Skeletal muscle satellite cell (primary cell): ENCODE data around the gene EED. TPM values are rescaled to one million over a fixed set of nuclear protein-coding genes. Genes with fewer than 3 reads are reported as not detected.

Experiments used
- H3K27me3 ChIP-seq: 2 replicates; pipeline ENCODE4 v1.7.0; 2013; ENCODE audit warnings: low read length; ENCODE audit not compliant: control insufficient read depth, insufficient read depth
- H3K36me3 ChIP-seq: 2 replicates; pipeline ENCODE4 v1.7.0; 2013; ENCODE audit warnings: mild to moderate bottlenecking, control low read depth, low read length; ENCODE audit not compliant: insufficient read depth
- H3K4me1 ChIP-seq: 2 replicates; pipeline ENCODE4 v1.7.0; 2013; ENCODE audit warnings: low read length; ENCODE audit not compliant: control insufficient read depth, insufficient read depth
- H3K4me2 ChIP-seq: 2 replicates; pipeline ENCODE4 v1.7.0; 2013; ENCODE audit warnings: mild to moderate bottlenecking, low read length
- H3K4me3 ChIP-seq: 2 replicates; pipeline ENCODE4 v1.7.0; 2013; ENCODE audit warnings: low read length
- H3K9ac ChIP-seq: 2 replicates; pipeline ENCODE4 v1.7.0; 2013; ENCODE audit warnings: mild to moderate bottlenecking, low read depth, low read length, moderate library complexity
- H3K9me3 ChIP-seq: replicated peaks from 2 replicates; pipeline ENCODE4 v1.7.0; 2013; ENCODE audit warnings: mild to moderate bottlenecking, control low read depth, low read length
- total RNA-seq: library from RNA; depleted of rRNA; stranded (reverse); fragments of >200 nt; gene quantifications from 2 replicates; pipeline ENCODE4 v1.2.3, GENCODE V29; 2012; rRNA removed

Gene EED, protein sequence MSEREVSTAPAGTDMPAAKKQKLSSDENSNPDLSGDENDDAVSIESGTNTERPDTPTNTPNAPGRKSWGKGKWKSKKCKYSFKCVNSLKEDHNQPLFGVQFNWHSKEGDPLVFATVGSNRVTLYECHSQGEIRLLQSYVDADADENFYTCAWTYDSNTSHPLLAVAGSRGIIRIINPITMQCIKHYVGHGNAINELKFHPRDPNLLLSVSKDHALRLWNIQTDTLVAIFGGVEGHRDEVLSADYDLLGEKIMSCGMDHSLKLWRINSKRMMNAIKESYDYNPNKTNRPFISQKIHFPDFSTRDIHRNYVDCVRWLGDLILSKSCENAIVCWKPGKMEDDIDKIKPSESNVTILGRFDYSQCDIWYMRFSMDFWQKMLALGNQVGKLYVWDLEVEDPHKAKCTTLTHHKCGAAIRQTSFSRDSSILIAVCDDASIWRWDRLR
- 14.4 and 16.2 TPM in 2 replicates for total RNA-seq

DNA sequence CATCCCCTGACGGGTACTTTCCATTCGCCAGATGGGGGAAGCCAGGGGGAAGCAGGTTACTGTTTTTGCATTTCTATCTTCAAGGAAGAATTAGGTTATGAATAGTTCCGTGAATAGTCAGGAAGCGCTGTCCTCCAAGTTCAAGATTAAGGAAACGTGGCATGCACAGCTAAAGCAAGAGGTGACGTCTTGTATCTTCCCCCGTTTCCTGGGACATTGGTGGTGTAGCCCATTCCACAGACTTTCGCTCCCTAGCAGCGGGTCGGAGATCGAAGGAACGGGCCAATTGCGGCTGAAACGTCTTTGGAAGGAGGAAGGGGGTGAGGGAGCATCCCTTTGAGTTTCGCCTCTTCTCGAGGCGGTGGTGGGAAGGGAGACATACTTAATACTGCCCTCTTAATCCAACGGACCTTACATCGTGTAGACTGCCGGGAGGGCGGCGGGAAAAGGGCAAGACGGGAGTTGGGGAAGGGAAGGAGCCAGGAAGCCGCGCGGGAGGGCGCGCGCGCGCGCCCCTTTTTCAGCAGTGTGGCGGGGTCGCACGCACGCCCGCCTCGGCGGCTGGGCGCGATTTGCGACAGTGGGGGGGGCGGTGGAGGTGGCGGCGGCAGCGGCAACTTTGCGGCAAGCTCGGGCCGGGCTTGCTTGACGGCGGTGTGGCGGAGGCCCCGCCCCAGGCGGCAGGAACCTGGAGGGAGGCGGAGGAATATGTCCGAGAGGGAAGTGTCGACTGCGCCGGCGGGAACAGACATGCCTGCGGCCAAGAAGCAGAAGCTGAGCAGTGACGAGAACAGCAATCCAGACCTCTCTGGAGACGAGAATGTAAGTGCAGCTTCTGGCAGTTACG is at the start of gene EED:
TSS of gene EED (plus strand) at position 232 of the 847 bp plus-strand sequence. CDS start at position 709, 477 bp downstream.
- Histone ChIP-seq H3K4me1 (peaks cover 5% of the 10 kb centered on the region), H3K36me3 (no peaks in the 10 kb centered on the region), H3K4me2 (peak within 1 kb of the TSS; percentile 92), H3K4me3 (peak within 1 kb of the TSS; percentile 88), H3K9me3 (no peaks in the 10 kb centered on the region), H3K9ac (peak within 1 kb of the TSS; percentile 94), H3K27me3 (peaks cover 11% of the 10 kb centered on the region)

DNA sequence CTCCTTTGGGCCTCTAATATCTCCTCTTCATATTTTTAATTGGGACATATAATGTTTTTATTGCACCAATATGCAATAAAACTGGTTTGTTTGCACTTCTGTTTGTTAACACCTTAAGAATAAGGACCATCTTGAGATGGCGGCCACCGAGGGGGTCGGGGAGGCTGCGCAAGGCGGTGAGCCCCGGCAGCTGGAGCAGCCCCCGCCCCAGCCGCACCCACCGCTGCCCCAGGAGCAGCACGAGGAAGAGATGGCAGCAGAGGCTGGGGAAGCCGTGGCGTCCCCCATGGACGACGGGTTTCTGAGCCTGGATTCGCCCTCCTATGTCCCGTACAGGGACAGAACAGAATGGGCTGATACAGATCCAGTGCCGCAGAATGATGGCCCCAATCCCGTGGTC is 49.6 kb upstream of the EED start:
- no peaks in the 10 kb centered on the region for H3K36me3 ChIP-seq
- H3K27me3 ChIP-seq, result no peaks in the 10 kb centered on the region
- H3K4me1 ChIP-seq, result peaks cover 6% of the 10 kb centered on the region
- H3K9ac ChIP-seq, result no peak overlapping the region
- no peak overlapping the region for H3K4me2 ChIP-seq
- no peak overlapping the region for H3K4me3 ChIP-seq
- no peaks in the 10 kb centered on the region for H3K9me3 ChIP-seq

DNA sequence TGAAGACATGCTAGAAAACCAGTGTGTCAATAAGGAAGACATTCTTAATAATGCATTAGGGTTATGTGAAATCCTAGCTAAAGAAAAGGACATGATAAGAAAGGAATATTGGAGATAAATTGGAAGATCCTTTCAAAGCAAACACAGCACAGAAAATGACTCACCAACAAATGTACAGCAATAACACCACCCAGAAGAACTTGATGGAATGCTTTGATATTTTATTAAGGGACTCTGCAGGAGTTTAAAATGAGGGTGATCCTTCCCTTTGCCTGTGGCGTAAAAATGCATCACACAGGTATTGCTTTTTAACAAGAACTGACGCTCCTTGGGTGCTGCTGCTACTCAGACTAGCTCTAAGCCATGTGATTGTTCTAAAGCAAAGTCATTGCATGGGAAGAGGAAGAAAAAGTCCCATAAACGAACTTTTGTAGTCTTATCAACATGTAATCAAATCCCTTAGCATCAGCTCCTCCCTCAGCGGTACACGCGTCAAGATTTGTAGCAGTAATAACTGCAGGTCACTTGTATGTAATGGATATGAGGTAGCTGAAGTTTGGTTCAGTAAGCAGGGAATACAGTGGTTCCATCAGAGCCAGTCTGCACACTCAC is 48.4 kb upstream of the EED start:
- Histone ChIP-seq H3K9ac (no peak overlapping the region), H3K27me3 (no peaks in the 10 kb centered on the region), H3K36me3 (no peaks in the 10 kb centered on the region), H3K4me3 (no peak overlapping the region), H3K9me3 (no peaks in the 10 kb centered on the region), H3K4me1 (peaks cover 6% of the 10 kb centered on the region), H3K4me2 (no peak overlapping the region)

DNA sequence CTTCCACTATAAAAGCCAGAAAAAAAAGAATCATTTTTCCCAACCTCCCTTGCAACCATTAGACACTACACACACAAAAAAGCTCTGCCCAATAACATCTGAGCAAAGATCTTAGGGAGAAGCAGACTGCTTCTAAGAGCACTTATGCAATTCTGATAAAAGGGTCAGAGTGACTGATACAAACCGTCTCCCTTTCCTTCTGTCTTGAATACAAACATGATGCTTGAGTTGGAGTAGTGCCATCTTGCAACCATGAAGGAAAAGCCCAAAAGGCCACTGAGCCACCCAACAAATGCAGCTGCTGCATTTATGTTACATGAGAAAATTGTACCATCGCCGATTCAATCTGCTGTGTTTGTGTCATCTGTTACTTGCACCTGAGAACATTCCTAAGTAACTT is 47.6 kb upstream of the EED start:
- Histone ChIP-seq H3K9me3 (no peaks in the 10 kb centered on the region), H3K4me2 (no peak overlapping the region), H3K4me1 (peaks cover 6% of the 10 kb centered on the region), H3K4me3 (no peak overlapping the region), H3K9ac (no peak overlapping the region), H3K27me3 (no peaks in the 10 kb centered on the region), H3K36me3 (no peaks in the 10 kb centered on the region)

DNA sequence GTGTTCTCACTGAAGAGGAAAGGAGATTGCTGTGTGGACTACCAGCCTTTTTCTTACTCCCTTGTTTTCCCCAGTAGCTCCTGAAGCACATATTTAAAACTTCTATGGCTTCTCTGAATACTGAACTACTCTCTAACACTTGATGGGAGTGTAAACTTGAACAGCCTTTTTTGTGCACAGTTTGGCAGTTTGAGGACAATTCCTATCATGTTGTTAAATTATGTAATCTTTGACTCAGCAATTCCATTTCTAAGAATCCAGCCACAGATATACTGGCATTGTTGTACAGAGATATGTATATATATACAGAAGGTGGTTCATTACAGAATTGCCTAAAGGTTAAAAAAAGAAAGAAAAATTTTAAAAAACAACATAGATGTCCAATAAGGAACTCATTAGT is 47.1 kb upstream of the EED start:
- Histone ChIP-seq H3K36me3 (no peaks in the 10 kb centered on the region), H3K4me1 (peaks cover 6% of the 10 kb centered on the region), H3K27me3 (no peaks in the 10 kb centered on the region), H3K4me3 (no peak overlapping the region), H3K9ac (no peak overlapping the region), H3K4me2 (no peak overlapping the region), H3K9me3 (no peaks in the 10 kb centered on the region)

DNA sequence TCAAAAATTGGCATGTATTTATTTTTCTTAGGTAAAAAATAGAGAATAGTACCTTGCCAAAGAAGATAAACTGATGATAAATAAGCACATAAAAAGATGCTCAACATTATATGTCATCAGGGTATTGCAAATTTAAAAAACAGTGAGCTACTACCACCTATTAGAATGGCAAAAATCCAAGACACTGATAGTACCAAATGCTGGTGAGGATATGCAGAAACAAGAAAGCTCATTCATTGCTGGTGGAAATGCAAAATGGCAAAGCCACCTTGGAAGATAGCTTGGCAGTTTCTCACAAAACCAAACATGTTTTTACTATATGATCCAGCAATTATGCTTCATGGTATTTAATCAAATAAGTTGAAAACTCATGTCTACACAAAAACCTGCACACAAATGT is 46.4 kb upstream of the EED start:
- Histone ChIP-seq H3K9me3 (no peaks in the 10 kb centered on the region), H3K4me2 (no peak overlapping the region), H3K27me3 (no peaks in the 10 kb centered on the region), H3K36me3 (no peaks in the 10 kb centered on the region), H3K4me3 (no peak overlapping the region), H3K9ac (no peak overlapping the region), H3K4me1 (peaks cover 3% of the 10 kb centered on the region)

DNA sequence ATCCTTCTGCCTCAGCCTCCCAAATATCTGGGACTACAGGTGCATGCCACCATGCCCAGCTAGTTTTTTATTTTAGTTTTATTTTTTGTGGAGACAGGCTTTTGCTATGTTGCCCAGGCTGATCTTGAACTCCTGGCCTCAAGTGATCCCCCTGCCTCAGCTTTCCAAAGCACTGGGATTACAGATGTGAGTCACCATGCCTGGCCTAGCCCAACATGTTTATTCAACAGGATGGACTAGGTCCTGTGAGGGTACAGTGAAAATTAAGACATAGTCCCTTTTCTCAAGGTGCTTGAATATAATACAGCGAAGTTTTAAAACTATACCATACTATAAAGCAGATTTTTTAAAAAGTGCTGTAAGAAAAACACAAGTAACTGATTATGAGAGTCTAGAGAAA is 45.2 kb upstream of the EED start:
- no peak overlapping the region for H3K4me3 ChIP-seq

DNA sequence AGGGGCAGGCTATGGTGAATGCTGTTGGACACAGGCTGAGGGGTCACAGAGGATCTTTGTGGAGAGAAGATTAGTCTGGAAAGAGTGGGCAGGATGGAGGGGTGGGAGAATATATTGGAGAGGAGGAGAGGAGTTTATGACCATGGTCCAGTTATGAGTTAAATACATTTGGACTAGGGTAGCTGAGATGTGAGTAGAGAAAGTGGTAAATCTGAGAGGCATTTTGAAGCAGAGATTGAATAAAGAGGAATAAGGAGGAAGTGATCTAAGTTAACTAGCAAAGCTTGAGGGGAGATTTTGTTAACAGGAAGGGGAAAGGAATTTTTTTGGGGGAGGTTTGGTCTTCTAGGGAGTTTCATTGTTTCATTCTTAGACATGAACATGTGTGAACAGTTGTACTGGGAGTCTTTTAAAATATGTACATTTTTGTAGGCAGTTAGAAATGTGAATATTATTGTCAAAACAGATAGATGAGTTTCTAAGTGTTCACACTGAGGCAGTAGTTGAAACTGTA is 43.1 kb upstream of the EED start:
- H3K36me3 ChIP-seq, result no peaks in the 10 kb centered on the region
- no peaks in the 10 kb centered on the region for H3K9me3 ChIP-seq
- H3K4me1 ChIP-seq, result no peaks in the 10 kb centered on the region
- H3K27me3 ChIP-seq, result no peaks in the 10 kb centered on the region
- no peak overlapping the region for H3K9ac ChIP-seq
- H3K4me2 ChIP-seq, result no peak overlapping the region
- no peak overlapping the region for H3K4me3 ChIP-seq

More for the DNA sequence above, 45.2 kb upstream of the EED start:
- Histone ChIP-seq H3K9me3 (no peaks in the 10 kb centered on the region), H3K27me3 (no peaks in the 10 kb centered on the region), H3K9ac (no peak overlapping the region), H3K4me1 (no peaks in the 10 kb centered on the region), H3K36me3 (no peaks in the 10 kb centered on the region), H3K4me2 (no peak overlapping the region)

DNA sequence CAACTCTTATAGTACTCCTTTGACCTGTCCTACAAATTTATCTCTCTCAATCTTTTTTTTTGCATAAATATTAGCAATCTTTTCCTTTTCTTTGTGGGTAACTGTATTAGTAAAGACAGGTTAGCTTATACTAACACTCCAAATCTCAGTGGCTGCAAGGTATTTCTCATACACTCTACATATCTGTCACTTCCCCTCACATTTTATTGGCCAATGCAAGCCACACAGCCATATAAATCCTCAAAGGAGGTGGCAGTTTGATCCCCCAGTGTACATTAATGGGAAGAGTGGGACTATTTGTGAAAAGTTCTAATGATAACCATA is 42.6 kb upstream of the EED start:
- no peaks in the 10 kb centered on the region for H3K4me1 ChIP-seq
- no peak overlapping the region for H3K4me3 ChIP-seq
- no peak overlapping the region for H3K9ac ChIP-seq

DNA sequence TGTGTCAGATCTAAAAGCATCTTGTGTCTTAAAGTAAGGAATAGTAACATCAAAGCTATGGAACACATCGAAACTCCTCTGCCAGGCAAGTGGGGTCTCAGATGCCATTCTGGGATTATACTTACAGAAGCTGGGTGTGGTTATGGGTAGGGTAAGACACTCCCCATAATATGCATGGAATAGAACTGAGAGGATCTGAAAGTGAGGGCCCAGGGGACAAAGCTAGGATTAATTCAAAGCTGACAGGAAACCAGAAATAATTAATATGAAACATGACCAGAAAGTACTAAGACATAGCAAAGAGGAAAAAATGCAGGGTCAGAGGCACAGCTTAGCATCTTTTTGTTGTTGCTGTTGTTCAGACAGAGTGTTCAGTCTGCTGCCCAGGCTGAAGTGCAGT is 40.2 kb upstream of the EED start:
- H3K36me3 ChIP-seq, result no peaks in the 10 kb centered on the region
- no peaks in the 10 kb centered on the region for H3K27me3 ChIP-seq
- H3K4me1 ChIP-seq, result no peaks in the 10 kb centered on the region
- no peaks in the 10 kb centered on the region for H3K9me3 ChIP-seq
- H3K9ac ChIP-seq, result no peak overlapping the region
- no peak overlapping the region for H3K4me3 ChIP-seq
- no peak overlapping the region for H3K4me2 ChIP-seq

More for the DNA sequence above, 42.6 kb upstream of the EED start:
- H3K4me2 ChIP-seq, result no peak overlapping the region
- no peaks in the 10 kb centered on the region for H3K36me3 ChIP-seq
- no peaks in the 10 kb centered on the region for H3K27me3 ChIP-seq
- no peaks in the 10 kb centered on the region for H3K9me3 ChIP-seq
